SU-DHL-6 (cell line): ENCODE results near the gene DPYSL4.

ENCODE experiments used
- H2AFZ ChIP-seq: fragments of 200-600 bp; sonication (generic); 2 replicates; pipeline ENCODE4 v1.6.1; 2014; ENCODE audit warnings: low read depth, mild to moderate bottlenecking, moderate library complexity, mixed read lengths, antibody characterized with exemption, low read length; ENCODE audit not compliant: severe bottlenecking
- H3F3A ChIP-seq: fragments of 200-600 bp; shearing (Covaris generic); 2 replicates; pipeline ENCODE4 v1.6.0; 2016; ENCODE audit warnings: antibody characterized with exemption, mild to moderate bottlenecking; ENCODE audit not compliant: insufficient read depth
- H3K27ac ChIP-seq: fragments of 200-600 bp; sonication (generic); 2 replicates; pipeline ENCODE4 v1.5.1; 2016; ENCODE audit warnings: low read depth, mild to moderate bottlenecking, low read length, moderate library complexity, mixed read lengths
- H3K27me3 ChIP-seq: fragments of 200-600 bp; sonication (generic), shearing (Covaris generic); 2 replicates; pipeline ENCODE4 v1.6.0; 2014; ENCODE audit warnings: mild to moderate bottlenecking, low read length
- H3K36me3 ChIP-seq: fragments of 200-600 bp; sonication (generic); 2 replicates; pipeline ENCODE4 v1.6.1; 2014; ENCODE audit warnings: mild to moderate bottlenecking, low read length, mixed read lengths
- H3K4me2 ChIP-seq: fragments of 300-600, 200-600 bp; shearing (Covaris generic), sonication (generic); 2 replicates; pipeline ENCODE4 v1.6.0; 2014; ENCODE audit warnings: low read length, low read depth, mild to moderate bottlenecking; ENCODE audit not compliant: poor library complexity, severe bottlenecking
- H3K4me3 ChIP-seq: fragments of 200-600 bp; sonication (generic); 2 replicates; pipeline ENCODE4 v1.5.1; 2014; ENCODE audit warnings: antibody characterized with exemption, low read length, mild to moderate bottlenecking, mixed read lengths; ENCODE audit not compliant: insufficient read depth, poor library complexity, severe bottlenecking
- H3K79me2 ChIP-seq: fragments of 200-600 bp; sonication (generic); 2 replicates; pipeline ENCODE4 v1.6.1; 2014; ENCODE audit warnings: mild to moderate bottlenecking, low read length, moderate library complexity; ENCODE audit not compliant: insufficient read depth
- H3K9ac ChIP-seq: fragments of 200-600 bp; sonication (generic); 2 replicates; pipeline ENCODE4 v1.7.0; 2014; ENCODE audit warnings: mild to moderate bottlenecking, low read length
- H3K9me2 ChIP-seq: fragments of 200-600 bp; sonication (generic); replicated peaks from 2 replicates; pipeline ENCODE4 v1.6.1; 2014; ENCODE audit warnings: low read length; ENCODE audit not compliant: insufficient read depth
- H3K9me3 ChIP-seq: fragments of 200-600 bp; sonication (generic); 2 replicates; pipeline ENCODE4 v1.6.1; 2014; ENCODE audit warnings: low read length, mixed read lengths; ENCODE audit not compliant: insufficient read depth
- H4K20me1 ChIP-seq: fragments of 200-600 bp; sonication (generic); 2 replicates; pipeline ENCODE4 v1.6.1; 2014; ENCODE audit warnings: low read depth, mild to moderate bottlenecking, antibody characterized with exemption, low read length, moderate library complexity, mixed read lengths
- EZH2phosphoT487 ChIP-seq: fragments of 200-600 bp; sonication (generic), shearing (Covaris generic); conservative IDR thresholded peaks from 2 replicates; pipeline ENCODE4 v1.6.1; 2018; ENCODE audit warnings: mild to moderate bottlenecking, antibody characterized with exemption, low read length, moderate library complexity, mixed read lengths
- TF ChIP-seq, protein P1 (sequence below): fragments of 200-600 bp; sonication (generic); IDR thresholded peaks from one replicate; pipeline ENCODE4 v1.5.1; 2017; ENCODE audit warnings: antibody characterized with exemption, mild to moderate bottlenecking, low read length, moderate library complexity; ENCODE audit not compliant: insufficient read depth, poor library complexity, severe bottlenecking

Gene DPYSL4

DNA sequence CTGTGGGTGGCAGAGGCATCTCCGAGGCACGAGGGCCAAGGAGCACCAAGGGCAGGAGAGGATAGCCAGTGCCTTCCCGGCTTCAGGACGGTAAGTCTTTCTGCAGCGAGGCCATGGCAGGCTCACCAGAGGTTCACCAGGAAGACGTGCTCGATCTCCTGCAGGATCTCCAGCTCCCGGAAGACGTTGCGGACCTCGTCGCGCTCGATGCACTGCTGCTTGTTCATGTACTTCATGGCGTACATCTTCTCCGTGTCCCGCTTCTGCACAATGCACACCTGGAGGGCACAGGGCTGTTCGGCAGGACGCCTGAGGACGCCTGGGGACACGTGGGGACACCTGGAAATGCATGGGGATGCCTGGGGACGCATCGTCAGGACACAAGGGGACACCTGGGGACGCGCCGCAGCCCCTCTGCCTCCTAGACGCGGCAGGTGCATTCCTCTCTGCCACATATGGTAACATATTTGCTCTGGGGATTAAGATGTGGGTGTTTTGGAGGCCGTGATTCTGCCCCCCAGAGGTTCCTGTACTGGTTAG is 41.2 kb downstream of the DPYSL4 start:
- H2AFZ ChIP-seq: no peak overlapping the region
- no peak overlapping the region for H3K4me2 ChIP-seq
- TF ChIP-seq EZH2phosphoT487: no peak
- TF ChIP-seq, protein P1, sequence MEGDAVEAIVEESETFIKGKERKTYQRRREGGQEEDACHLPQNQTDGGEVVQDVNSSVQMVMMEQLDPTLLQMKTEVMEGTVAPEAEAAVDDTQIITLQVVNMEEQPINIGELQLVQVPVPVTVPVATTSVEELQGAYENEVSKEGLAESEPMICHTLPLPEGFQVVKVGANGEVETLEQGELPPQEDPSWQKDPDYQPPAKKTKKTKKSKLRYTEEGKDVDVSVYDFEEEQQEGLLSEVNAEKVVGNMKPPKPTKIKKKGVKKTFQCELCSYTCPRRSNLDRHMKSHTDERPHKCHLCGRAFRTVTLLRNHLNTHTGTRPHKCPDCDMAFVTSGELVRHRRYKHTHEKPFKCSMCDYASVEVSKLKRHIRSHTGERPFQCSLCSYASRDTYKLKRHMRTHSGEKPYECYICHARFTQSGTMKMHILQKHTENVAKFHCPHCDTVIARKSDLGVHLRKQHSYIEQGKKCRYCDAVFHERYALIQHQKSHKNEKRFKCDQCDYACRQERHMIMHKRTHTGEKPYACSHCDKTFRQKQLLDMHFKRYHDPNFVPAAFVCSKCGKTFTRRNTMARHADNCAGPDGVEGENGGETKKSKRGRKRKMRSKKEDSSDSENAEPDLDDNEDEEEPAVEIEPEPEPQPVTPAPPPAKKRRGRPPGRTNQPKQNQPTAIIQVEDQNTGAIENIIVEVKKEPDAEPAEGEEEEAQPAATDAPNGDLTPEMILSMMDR: no peak
- no peaks in the 10 kb centered on the region for H3K9me2 ChIP-seq
- no peak overlapping the region for H3K4me3 ChIP-seq
- H3K79me2 ChIP-seq: no peaks in the 10 kb centered on the region
- H3F3A ChIP-seq: no peaks in the 10 kb centered on the region
- H3K9me3 ChIP-seq: no peaks in the 10 kb centered on the region
- no peaks in the 10 kb centered on the region for H4K20me1 ChIP-seq
- no peak overlapping the region for H3K27ac ChIP-seq
- H3K27me3 ChIP-seq: no peaks in the 10 kb centered on the region
- no peak overlapping the region for H3K9ac ChIP-seq
- H3K36me3 ChIP-seq: no peaks in the 10 kb centered on the region

DNA sequence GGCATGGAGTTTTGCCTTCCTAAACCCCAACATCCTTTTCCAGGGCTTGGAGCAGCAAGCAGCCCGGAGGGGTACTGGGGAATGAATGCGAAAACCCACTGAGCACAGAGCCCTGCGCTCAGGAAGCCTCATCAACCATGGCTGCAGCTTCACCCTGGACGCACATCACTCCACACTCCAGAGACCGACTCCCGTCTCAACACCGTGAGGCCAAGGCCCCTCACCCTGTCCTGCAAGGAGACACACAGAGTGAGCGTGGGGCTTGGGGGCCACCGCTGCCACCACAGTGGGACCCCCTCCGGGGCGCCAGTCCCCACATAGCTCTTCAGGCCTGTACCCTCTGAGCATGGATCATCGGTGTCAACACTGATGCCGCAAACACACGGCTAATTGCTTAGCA is 41.9 kb downstream of the DPYSL4 start:
- Histone ChIP-seq H3K27me3 (no peaks in the 10 kb centered on the region), H3K9ac (no peak overlapping the region), H4K20me1 (no peaks in the 10 kb centered on the region)

DNA sequence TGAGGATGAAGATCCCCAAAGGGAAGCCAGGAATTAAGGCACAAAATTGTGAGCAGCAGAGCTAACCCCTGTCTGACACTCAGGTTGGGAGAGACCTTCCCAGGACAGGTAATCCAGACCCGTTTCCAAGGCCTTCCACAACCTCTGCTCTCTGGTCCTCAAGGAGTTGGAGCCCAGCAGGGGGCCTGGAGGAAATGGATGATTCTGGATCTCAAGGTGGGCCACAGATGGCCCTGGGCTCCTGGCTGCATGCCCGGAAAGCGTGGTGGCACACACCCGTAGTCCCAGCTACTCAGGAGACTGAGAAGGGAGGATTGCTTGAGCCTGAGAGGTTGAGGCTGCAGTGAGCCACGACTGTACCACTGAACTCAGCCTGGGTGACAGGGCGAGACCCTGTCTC is 42.3 kb downstream of the DPYSL4 start:
- no peak overlapping the region for H3K4me2 ChIP-seq
- no peaks in the 10 kb centered on the region for H3K36me3 ChIP-seq
- H4K20me1 ChIP-seq: no peaks in the 10 kb centered on the region
- no peaks in the 10 kb centered on the region for H3K27me3 ChIP-seq
- H3K27ac ChIP-seq: no peak overlapping the region
- H3K9ac ChIP-seq: no peak overlapping the region
- no peaks in the 10 kb centered on the region for H3K9me2 ChIP-seq
- H3K79me2 ChIP-seq: no peaks in the 10 kb centered on the region
- no peak overlapping the region for H3K4me3 ChIP-seq
- TF ChIP-seq, protein P1: no peak
- TF ChIP-seq EZH2phosphoT487: no peak
- no peaks in the 10 kb centered on the region for H3K9me3 ChIP-seq
- H2AFZ ChIP-seq: no peak overlapping the region
- no peaks in the 10 kb centered on the region for H3F3A ChIP-seq

More for the DNA sequence above, 41.9 kb downstream of the DPYSL4 start:
- H3K4me2 ChIP-seq: no peak overlapping the region
- no peak overlapping the region for H3K27ac ChIP-seq
- H2AFZ ChIP-seq: no peak overlapping the region
- H3K79me2 ChIP-seq: no peaks in the 10 kb centered on the region
- no peaks in the 10 kb centered on the region for H3K9me2 ChIP-seq
- no peaks in the 10 kb centered on the region for H3K9me3 ChIP-seq
- TF ChIP-seq EZH2phosphoT487: no peak
- TF ChIP-seq, protein P1: no peak
- no peak overlapping the region for H3K4me3 ChIP-seq
- H3F3A ChIP-seq: no peaks in the 10 kb centered on the region
- H3K36me3 ChIP-seq: no peaks in the 10 kb centered on the region
